Measurements from ENCODE around the gene EED. TPM values are rescaled to one million over a fixed set of nuclear protein-coding genes. Genes with fewer than 3 reads are reported as not detected.

EED gene
- total RNA-seq, 1 experiment from 2014 or later, result 18.6 TPM

DNA sequence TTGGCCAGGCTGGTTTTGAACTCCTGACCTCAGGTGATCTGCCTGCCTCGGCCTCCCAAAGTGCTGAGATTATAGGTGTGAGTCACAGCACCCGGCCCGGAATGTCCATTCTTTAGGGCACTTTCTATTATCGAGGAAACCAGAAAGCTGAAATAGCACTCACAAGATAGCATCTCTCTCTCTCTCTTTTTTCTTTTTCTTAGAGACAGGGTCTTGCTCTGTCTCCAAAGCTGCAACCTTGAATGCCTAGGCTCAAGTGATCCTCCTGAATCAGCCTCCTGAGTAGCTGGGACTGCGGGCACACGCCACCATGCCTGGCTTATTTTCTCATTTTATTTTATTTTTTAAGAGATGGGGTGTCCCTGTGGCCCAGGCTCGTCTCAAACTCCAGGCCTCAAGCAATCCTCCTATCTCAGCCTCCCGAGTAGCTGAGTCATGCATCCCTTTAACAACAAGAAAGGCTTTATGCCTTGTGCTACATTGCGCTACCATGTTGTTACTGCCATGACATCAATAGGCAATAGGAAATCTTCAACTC is 7.2 kb upstream of the EED start:
- DNase-seq, result no peak
- Histone ChIP-seq H3K4me3 (no peak overlapping the region), H3K36me3 (no peaks in the 10 kb centered on the region), H3K27me3 (no peaks in the 10 kb centered on the region), H3K9me3 (no peaks in the 10 kb centered on the region)

- H3K4me3 ChIP-seq, result no peak overlapping the region
- no peaks in the 10 kb centered on the region for H3K36me3 ChIP-seq
- no peaks in the 10 kb centered on the region for H3K27me3 ChIP-seq
- DNase-seq, result no peak
- no peaks in the 10 kb centered on the region for H3K9me3 ChIP-seq
Measured at GRCh38 chr11:86240164-86240563, 4.4 kb upstream of the EED start.

DNA sequence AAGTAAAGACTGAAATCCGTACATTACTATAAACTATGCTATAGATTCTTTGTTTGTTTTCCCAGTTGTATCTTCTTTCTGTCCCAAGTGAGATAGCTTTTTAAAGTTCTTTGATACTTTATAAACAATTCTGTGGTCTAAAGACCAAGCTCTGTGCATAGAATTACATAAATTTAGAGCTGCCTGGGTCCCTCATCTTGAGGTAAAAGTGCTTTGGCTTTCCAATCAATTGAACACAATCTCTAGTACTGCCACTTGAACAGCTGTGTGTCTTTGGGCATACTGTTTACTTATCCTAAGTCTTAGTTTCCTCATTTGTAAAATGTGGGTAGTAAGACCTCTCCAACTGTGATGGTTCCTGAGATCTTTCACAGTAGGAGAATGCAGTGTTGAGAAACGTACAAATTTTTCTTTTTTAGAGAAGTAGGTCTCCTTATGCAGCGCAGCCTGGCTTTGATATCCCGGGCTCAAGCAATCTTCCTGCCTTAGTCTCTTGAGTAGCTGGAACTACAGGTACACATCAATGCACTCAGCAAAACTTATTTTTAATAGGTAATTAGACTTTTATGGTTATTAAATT is 2.5 kb upstream of the EED start:
- Histone ChIP-seq H3K27me3 (no peaks in the 10 kb centered on the region), H3K9me3 (no peaks in the 10 kb centered on the region), H3K4me3 (no peak overlapping the region), H3K36me3 (no peaks in the 10 kb centered on the region)
- DNase-seq, result no peak

- Histone ChIP-seq H3K9me3 (no peaks in the 10 kb centered on the region), H3K4me3 (no peak overlapping the region), H3K36me3 (no peaks in the 10 kb centered on the region), H3K27me3 (no peaks in the 10 kb centered on the region)
- DNase-seq, result no peak
Measured at GRCh38 chr11:86243396-86243795, 1.2 kb upstream of the EED start.

DNA sequence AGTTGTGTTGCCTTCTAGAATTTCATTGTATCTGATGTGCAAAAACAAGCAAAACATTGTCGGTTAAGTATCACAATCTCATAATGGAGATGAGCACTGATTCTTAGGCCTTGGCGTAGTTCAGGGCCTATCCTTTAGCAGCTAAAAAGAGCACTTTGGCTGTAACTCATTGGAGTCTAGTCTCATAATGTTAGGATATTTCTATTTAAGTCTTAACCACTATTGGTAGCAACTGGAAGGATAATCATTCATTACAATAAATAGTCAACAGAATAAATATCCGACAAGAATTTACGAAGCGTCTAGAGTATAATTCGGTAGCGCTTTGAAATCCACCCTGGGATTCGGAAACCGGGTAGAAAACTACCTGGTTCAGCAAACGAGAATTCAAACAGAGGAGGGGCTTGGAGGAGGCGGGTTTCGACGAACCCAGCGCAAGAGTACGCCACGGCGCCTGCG is 461 bp upstream of the EED start:
- H3K27me3 ChIP-seq, result no peaks in the 10 kb centered on the region
- H3K9me3 ChIP-seq, result no peaks in the 10 kb centered on the region
- H3K36me3 ChIP-seq, result no peaks in the 10 kb centered on the region
- DNase-seq, result peak; percentile 87
- H3K4me3 ChIP-seq, result peak overlapping the region; percentile 97

DNA sequence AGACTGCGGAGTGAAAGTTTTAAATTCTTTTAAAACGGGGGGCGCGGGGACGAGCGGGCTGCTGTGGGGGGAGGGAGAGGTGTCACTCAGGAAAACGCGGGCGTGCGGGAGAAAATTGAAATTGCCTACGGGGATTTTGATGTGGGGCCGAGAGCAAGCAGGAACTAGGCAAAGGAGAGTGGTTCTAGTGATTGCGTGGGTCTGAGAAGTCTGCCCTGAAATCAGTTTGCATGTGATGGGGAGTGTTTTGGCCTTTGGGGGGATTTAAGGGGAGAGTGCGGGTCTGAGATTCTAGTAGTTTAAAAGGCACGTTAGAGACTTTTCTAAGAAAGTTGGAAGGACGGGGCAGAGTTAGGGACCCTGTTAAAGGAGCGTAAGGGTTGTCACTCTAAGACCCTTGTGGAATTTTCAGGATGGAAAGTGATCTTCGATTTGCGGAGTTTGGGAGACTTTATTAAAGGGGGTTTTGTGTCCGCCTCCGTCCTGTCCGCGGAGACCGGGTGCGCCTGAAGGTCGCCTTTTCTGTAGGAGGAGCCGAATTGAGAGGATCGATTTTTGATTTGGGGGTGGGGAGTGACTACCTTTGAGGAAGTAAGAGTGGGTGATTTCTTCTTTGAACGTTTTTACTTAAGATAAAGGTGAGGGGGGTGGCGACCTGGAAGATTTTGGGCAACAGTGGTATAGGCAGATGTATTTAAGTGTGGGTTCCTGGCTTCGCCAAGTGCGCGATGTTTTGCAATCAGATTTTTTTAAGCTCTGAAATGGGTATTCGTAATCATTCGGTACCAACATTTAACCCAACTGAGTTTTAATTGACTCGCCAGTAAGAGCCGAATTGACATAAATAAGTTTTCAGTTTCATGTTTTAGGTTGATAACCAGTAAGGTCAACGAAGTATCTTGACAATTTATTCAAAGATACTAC is 1.1 kb downstream of the EED start:
- Histone ChIP-seq H3K36me3 (peaks cover 3% of the 10 kb centered on the region), H3K9me3 (no peaks in the 10 kb centered on the region), H3K4me3 (peak overlapping the region; percentile 97), H3K27me3 (no peaks in the 10 kb centered on the region)
- DNase-seq, result no peak

- Histone ChIP-seq H3K27me3 (no peaks in the 10 kb centered on the region), H3K36me3 (peaks cover 4% of the 10 kb centered on the region), H3K4me3 (peak overlapping the region; percentile 97), H3K9me3 (no peaks in the 10 kb centered on the region)
- no peak for DNase-seq
Measured at GRCh38 chr11:86246293-86246675, 1.7 kb downstream of the EED start.

GRCh38 chr11:86247608-86248007 is 3.1 kb downstream of the EED start:
- peaks cover 9% of the 10 kb centered on the region for H3K36me3 ChIP-seq
- DNase-seq, result no peak
- H3K27me3 ChIP-seq, result no peaks in the 10 kb centered on the region
- no peak overlapping the region for H3K4me3 ChIP-seq
- no peaks in the 10 kb centered on the region for H3K9me3 ChIP-seq

DNA sequence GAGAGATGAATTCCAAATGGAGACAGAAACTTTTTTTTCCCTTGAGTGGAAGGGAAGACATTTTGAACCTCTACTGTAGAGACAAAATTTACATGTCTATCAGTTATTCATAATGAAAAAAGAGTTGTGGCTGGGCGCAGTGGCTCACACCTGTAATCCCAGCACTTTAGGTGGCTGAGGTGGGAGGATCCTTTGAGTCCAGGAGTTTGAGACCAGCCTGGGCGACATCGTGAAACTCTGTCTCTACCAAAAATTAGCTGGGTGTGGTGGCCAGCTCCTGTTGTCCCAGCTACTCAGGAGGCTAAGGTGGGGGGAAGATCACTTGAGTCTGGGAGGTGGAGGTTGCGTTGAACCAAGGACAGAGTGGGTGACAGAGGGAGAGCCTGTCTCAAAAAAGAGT is 4.1 kb downstream of the EED start:
- Histone ChIP-seq H3K27me3 (no peaks in the 10 kb centered on the region), H3K9me3 (no peaks in the 10 kb centered on the region), H3K4me3 (no peak overlapping the region), H3K36me3 (peaks cover 12% of the 10 kb centered on the region)
- DNase-seq, result no peak

DNA sequence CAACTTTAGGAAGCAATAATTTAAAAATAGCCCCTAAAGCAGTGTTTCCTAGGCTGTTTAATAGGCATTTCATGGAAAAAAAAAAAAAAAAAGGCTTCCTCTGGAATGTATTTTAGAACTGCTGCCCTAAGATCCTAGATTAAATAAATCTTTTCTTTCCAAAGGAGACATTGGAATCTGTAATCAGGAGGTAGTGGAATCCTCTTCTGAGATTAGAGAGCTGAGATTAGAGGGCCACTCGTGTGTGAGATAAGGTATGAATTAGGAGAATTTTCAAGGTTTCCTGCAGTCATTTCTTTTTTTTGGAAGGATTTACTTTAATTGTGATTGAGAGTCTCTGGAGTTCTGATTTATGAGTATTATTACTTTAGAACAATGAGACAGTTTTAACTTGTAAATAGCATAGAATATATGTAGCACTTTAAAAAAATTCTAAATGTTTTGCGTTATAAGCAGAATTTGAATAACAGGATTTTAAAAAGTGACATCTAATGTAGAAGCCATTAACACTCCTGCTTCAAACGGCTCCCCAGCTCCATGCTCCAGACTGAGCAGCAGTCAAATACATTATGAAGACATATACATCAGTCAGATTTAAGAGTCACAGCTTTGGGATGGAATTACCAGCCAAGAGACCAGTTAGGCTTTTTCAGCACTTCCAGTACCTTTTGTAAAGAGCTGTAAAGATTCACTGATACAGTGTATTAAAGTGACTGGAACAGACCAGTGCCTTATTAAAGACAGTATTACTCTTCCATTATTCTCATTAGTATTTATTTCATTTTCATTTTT is 5.0 kb downstream of the EED start:
- peaks cover 12% of the 10 kb centered on the region for H3K36me3 ChIP-seq
- no peak overlapping the region for H3K4me3 ChIP-seq
- no peaks in the 10 kb centered on the region for H3K27me3 ChIP-seq
- no peaks in the 10 kb centered on the region for H3K9me3 ChIP-seq
- no peak for DNase-seq

DNA sequence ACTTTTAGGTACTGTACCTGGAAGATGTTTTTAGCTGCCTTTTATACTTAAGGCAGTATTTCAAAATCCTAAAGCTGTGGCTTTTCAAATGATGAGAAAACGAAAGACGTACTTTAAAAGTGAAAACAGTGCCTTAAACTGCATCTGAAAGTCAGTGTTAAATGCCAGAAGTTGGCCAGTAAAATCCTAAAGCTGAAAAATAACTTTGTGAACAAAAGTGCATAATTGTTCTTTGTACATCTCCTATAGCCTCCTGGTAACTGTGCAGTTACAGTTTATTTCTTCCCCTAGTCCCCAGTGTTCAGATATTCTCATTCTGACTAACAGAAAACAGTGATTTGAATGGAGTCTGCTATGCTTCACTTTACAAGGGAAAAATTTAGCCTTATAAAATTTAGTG is 6.8 kb downstream of the EED start:
- H3K4me3 ChIP-seq, result no peak overlapping the region
- no peaks in the 10 kb centered on the region for H3K9me3 ChIP-seq
- peaks cover 13% of the 10 kb centered on the region for H3K36me3 ChIP-seq
- no peaks in the 10 kb centered on the region for H3K27me3 ChIP-seq
- no peak for DNase-seq

DNA sequence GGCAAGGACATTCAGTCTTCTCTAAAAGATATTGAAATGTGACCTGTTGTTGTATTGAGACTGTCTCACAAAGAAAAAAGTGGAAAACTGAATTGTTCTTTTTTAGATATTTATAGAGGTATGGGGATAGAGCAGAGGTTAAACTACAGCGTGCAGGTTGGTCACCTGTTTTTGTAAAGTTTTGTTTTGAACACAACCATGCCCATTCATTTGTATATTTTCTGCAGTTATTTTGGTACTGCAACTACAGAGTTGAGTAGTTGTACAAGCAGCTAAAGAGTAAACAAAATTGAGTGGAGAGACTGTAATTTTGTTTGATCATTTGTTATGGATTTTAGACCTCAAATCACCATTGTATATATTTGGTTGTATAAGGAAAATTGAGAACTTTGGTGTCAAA is 11.3 kb downstream of the EED start:
- no peak for DNase-seq
- H3K9me3 ChIP-seq, result no peaks in the 10 kb centered on the region
- H3K4me3 ChIP-seq, result no peak overlapping the region

GRCh38 chr11:86256608-86257007 is 12.1 kb downstream of the EED start:
- Histone ChIP-seq H3K27me3 (no peaks in the 10 kb centered on the region), H3K9me3 (no peaks in the 10 kb centered on the region)
- DNase-seq, result no peak

More for the DNA sequence above, 11.3 kb downstream of the EED start:
- Histone ChIP-seq H3K36me3 (peaks cover 19% of the 10 kb centered on the region), H3K27me3 (no peaks in the 10 kb centered on the region)

GRCh38 chr11:86257446-86257845 is 12.9 kb downstream of the EED start:
- H3K27me3 ChIP-seq, result no peaks in the 10 kb centered on the region
- H3K9me3 ChIP-seq, result no peaks in the 10 kb centered on the region
- H3K4me3 ChIP-seq, result no peak overlapping the region
- H3K36me3 ChIP-seq, result peaks cover 19% of the 10 kb centered on the region
- DNase-seq, result no peak

More at GRCh38 chr11:86256608-86257007, 12.1 kb downstream of the EED start:
- H3K4me3 ChIP-seq, result no peak overlapping the region
- peaks cover 15% of the 10 kb centered on the region for H3K36me3 ChIP-seq

- no peaks in the 10 kb centered on the region for H3K27me3 ChIP-seq
- H3K9me3 ChIP-seq, result no peaks in the 10 kb centered on the region
- H3K4me3 ChIP-seq, result no peak overlapping the region
- no peak for DNase-seq
- peaks cover 26% of the 10 kb centered on the region for H3K36me3 ChIP-seq
Measured at GRCh38 chr11:86259730-86260129, 15.2 kb downstream of the EED start.

GRCh38 chr11:86261328-86261727 is 16.8 kb downstream of the EED start:
- H3K9me3 ChIP-seq, result no peaks in the 10 kb centered on the region
- peaks cover 29% of the 10 kb centered on the region for H3K36me3 ChIP-seq
- no peak overlapping the region for H3K4me3 ChIP-seq
- H3K27me3 ChIP-seq, result no peaks in the 10 kb centered on the region
- no peak for DNase-seq

GRCh38 chr11:86262387-86262786 is 17.8 kb downstream of the EED start:
- Histone ChIP-seq H3K27me3 (no peaks in the 10 kb centered on the region), H3K36me3 (peaks cover 22% of the 10 kb centered on the region), H3K4me3 (no peak overlapping the region), H3K9me3 (no peaks in the 10 kb centered on the region)
- DNase-seq, result no peak
